Peyer's patch (tissue), 4 donors: ENCODE results near the gene NSG1.

Source experiments
- POLR2A ChIP-seq, 2 donors: fragments of 450-650 bp; IDR thresholded peaks; one replicate each; pipeline ENCODE4 v1.5.1; 2017; ENCODE audit warnings: antibody characterized with exemption in 2 of 2, mild to moderate bottlenecking in 2 of 2, moderate library complexity in 2 of 2
- TF ChIP-seq, protein P1 (sequence below), 6 experiments: fragments of 450-650 bp in 4 of 6; fragments of 200-600 bp in 2 of 6; sonication (generic) in 1 of 6; IDR thresholded peaks; one replicate each; pipeline ENCODE4 v1.5.1; 2017 to 2019; ENCODE audit warnings: antibody characterized with exemption in 6 of 6, mild to moderate bottlenecking in 3 of 6, moderate library complexity in 1 of 6

DNA sequence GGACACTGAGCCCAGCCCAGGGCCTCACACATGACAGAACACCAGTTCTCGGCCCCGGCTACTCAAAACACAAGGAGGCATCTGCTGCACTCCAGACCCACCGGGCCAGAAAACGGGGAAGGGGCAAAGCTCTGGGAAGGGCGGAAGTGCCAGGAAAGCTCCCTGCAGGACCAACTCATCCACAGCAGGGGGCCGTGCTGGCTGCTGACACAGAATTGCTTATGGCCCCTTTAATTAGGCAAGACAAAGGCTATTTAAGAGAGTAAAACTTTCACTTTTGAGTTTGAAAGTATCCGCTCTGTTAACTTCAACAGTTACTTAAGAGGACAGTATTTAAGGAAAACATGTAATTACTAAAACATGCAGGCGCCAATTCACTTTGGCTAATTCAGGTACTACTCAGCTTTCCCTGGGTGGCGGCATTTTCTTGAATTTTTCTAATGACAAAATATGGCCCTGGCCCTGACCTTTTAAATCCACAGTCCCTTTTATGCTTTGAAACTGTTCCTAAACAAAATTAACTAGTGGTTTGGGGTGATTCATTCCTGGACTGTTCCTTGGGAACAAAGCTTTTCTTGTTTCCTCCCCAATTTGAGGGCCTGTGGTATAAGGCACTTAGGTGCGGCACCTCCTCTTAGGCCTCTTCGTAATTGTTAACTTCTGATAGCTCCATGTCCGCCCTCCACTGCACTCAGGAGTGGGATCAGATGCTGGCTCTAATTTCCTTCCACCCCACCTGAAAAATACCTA, 40.4 kb downstream of the NSG1 start:
- TF ChIP-seq, protein P1, sequence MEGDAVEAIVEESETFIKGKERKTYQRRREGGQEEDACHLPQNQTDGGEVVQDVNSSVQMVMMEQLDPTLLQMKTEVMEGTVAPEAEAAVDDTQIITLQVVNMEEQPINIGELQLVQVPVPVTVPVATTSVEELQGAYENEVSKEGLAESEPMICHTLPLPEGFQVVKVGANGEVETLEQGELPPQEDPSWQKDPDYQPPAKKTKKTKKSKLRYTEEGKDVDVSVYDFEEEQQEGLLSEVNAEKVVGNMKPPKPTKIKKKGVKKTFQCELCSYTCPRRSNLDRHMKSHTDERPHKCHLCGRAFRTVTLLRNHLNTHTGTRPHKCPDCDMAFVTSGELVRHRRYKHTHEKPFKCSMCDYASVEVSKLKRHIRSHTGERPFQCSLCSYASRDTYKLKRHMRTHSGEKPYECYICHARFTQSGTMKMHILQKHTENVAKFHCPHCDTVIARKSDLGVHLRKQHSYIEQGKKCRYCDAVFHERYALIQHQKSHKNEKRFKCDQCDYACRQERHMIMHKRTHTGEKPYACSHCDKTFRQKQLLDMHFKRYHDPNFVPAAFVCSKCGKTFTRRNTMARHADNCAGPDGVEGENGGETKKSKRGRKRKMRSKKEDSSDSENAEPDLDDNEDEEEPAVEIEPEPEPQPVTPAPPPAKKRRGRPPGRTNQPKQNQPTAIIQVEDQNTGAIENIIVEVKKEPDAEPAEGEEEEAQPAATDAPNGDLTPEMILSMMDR (IDR thresholded peaks at IDR 0.05), result no peak
- TF ChIP-seq POLR2A (IDR thresholded peaks at IDR 0.05), result no peak
